Lower leg skin (tissue), 4 donors: ENCODE results near the gene PTPRN2. TPM values are rescaled to one million over a fixed set of nuclear protein-coding genes. Genes with fewer than 3 reads are reported as not detected.
A peak's percentile ranks its signal among the peaks of the same experiment; 100 is the strongest.

Experiments used
- DNase-seq, 2 donors: peaks; one replicate each; pipeline ENCODE4 v3.0.0-alpha.2; 2019; ENCODE audit warnings: low spot score in 2 of 2
- H3K4me3 ChIP-seq: fragments of 200-600 bp; sonication (generic); 2 replicates; pipeline ENCODE4 v1.5.1; 2017; ENCODE audit warnings: mild to moderate bottlenecking, low read depth; ENCODE audit not compliant: poor library complexity, severe bottlenecking
- POLR2A ChIP-seq, 2 donors: fragments of 450-650 bp; IDR thresholded peaks; one replicate each; pipeline ENCODE4 v1.6.1; 2016 to 2017; ENCODE audit warnings: antibody characterized with exemption in 2 of 2, mild to moderate bottlenecking in 1 of 2, moderate library complexity in 1 of 2
- WGBS, 2 donors: methylation state at CpG; one replicate each; pipeline ENCODE4 v1.1.5; 2018; 5-methylcytosine and 5-hydroxymethylcytosine counted together
- intact Hi-C: fragments of 100-400 bp; cut with DNase I; formaldehyde crosslinking; loops from one replicate; pipeline ENCODE4 v1.15.0; 2023; ENCODE audit warnings: low total_unique reads
- total RNA-seq, 4 donors: library from RNA; depleted of rRNA; stranded (reverse); fragments of >200 nt; gene quantifications; one replicate each; pipeline ENCODE4 v1.1.0, GENCODE V29; 2016
- TF ChIP-seq, protein P1 (sequence below), 3 donors: fragments of 450-650 bp; IDR thresholded peaks; one replicate each; pipeline ENCODE4 v1.5.1; 2016; ENCODE audit warnings: antibody characterized with exemption in 3 of 3, mild to moderate bottlenecking in 3 of 3, moderate library complexity in 2 of 3

PTPRN2 gene
- total RNA-seq, 4 donors from 2014 or later = 0.11 to 1.6 (median 0.92) TPM

DNA sequence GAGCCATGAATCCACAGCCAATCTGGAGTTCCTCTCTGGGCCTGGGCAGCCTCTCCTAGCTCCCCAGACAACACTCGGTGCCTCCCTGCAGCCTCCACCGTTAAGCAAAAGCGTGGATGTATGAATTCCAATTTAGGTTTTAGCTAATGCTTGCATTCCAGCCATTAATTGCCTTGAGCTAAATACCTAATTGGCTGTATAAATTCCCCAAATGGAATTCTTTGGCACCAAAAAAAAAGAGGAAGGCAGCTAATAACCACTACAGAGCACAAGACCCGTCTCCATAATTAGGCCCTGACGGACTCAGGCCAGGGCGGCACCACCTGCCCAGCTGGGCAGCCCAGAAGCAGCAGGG, 140.5 kb downstream of the PTPRN2 start:
- WGBS, 2 donors = 54 to 68% methylated on average over 6 of the region's 6 CpGs
- intact Hi-C loops = no loop called here
- DNase-seq = no peak
- H3K4me3 ChIP-seq = no peak overlapping the region
- no peak for TF ChIP-seq POLR2A (IDR thresholded peaks at IDR 0.05)
- TF ChIP-seq, protein P1, sequence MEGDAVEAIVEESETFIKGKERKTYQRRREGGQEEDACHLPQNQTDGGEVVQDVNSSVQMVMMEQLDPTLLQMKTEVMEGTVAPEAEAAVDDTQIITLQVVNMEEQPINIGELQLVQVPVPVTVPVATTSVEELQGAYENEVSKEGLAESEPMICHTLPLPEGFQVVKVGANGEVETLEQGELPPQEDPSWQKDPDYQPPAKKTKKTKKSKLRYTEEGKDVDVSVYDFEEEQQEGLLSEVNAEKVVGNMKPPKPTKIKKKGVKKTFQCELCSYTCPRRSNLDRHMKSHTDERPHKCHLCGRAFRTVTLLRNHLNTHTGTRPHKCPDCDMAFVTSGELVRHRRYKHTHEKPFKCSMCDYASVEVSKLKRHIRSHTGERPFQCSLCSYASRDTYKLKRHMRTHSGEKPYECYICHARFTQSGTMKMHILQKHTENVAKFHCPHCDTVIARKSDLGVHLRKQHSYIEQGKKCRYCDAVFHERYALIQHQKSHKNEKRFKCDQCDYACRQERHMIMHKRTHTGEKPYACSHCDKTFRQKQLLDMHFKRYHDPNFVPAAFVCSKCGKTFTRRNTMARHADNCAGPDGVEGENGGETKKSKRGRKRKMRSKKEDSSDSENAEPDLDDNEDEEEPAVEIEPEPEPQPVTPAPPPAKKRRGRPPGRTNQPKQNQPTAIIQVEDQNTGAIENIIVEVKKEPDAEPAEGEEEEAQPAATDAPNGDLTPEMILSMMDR (IDR thresholded peaks at IDR 0.05) = no peak

DNA sequence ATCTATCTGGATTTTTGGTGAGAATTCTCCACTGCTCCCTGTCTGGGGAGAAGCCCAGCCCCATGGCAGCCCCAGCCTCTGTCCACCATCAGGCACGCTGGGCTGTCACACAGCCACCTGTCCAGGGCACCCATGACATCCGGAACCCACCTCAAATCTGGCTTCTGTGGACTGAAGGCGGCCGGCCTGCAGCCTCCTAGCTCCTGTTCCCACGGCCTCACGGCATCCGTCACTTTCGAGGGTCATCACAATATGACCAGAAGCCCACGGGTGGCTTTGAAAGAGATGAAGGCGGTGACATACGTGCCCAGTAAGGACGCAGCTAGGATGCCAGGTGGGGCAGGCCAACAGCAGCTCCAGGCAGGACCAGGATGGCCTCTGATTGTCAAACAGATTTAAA, 140.9 kb downstream of the PTPRN2 start:
- TF ChIP-seq, protein P1 (IDR thresholded peaks at IDR 0.05) = no peak
- no peak for TF ChIP-seq POLR2A (IDR thresholded peaks at IDR 0.05)
- no peak overlapping the region for H3K4me3 ChIP-seq
- peak in 1 of 2 donors; percentile 76 for DNase-seq
- intact Hi-C loops = no loop called here
- 89 to 91% methylated on average over 12 of the region's 12 CpGs for WGBS, 2 donors

DNA sequence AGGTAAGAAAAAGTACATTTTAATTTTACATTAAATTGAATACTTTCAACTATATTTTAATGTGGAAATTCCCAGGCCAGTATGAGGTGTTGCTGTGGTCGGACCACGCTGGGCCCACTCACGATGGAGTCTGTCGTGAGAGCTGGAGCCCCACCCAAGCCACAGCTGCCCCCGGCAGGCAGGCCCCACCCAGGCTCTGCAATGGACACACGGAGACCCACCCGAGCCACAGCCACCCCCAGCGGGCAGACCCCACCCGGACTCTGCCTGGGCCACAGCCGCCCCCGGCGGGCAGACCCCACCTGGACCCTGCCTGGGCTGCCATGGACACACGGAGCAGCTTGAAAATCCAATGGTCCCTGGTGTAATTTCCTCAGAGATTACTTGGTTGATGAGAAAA, 141.3 kb downstream of the PTPRN2 start:
- WGBS, 2 donors = 78 to 80% methylated on average over 13 of the region's 13 CpGs
- intact Hi-C loops = no loop called here
- no peak overlapping the region for H3K4me3 ChIP-seq
- TF ChIP-seq, protein P1 (IDR thresholded peaks at IDR 0.05) = no peak
- TF ChIP-seq POLR2A (IDR thresholded peaks at IDR 0.05) = no peak
- DNase-seq = peak in 1 of 2 donors; percentile 63

DNA sequence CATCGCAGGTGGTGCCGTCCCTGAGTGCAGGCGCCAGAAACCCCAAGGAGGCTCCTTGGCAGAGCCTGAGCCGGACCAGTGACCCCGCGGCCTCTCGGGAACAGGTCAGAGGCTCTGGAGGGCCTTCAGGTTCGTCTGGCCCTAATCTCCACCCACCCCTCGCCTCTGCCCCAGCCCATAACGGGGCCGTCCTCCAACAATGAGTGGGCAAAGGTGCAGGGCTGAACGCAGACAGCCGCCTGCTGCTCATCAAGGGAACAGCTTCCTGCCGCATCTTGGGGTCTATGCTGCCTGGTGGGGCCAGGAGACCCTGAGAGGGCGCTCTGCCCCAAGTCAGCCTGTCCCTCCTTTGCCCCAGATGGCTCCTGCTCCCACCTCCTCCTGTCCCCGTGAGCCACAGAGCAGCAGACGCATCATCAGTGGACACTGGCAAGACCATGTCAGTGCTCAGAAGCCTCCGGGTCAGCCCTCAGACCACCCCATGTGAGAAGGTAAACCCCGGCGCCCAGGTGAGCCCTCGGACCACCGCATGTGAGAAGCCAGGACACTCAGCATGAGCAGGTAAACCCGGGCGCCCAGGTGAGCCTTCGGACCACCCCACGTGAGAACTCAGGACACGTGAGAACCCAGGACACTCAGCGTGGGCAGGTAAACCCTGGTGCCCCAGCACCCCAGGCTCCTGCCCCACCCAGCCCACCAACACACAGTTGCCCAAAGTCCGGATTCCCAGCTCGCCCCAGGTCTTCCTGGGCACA, 142.0 kb downstream of the PTPRN2 start:
- intact Hi-C loops = no loop called here
- WGBS, 2 donors = 76 to 83% methylated on average over 21 to 29 of the region's 30 CpGs
- H3K4me3 ChIP-seq = no peak overlapping the region
- TF ChIP-seq, protein P1 (IDR thresholded peaks at IDR 0.05) = no peak
- DNase-seq = peak in 1 of 2 donors; percentile 59

DNA sequence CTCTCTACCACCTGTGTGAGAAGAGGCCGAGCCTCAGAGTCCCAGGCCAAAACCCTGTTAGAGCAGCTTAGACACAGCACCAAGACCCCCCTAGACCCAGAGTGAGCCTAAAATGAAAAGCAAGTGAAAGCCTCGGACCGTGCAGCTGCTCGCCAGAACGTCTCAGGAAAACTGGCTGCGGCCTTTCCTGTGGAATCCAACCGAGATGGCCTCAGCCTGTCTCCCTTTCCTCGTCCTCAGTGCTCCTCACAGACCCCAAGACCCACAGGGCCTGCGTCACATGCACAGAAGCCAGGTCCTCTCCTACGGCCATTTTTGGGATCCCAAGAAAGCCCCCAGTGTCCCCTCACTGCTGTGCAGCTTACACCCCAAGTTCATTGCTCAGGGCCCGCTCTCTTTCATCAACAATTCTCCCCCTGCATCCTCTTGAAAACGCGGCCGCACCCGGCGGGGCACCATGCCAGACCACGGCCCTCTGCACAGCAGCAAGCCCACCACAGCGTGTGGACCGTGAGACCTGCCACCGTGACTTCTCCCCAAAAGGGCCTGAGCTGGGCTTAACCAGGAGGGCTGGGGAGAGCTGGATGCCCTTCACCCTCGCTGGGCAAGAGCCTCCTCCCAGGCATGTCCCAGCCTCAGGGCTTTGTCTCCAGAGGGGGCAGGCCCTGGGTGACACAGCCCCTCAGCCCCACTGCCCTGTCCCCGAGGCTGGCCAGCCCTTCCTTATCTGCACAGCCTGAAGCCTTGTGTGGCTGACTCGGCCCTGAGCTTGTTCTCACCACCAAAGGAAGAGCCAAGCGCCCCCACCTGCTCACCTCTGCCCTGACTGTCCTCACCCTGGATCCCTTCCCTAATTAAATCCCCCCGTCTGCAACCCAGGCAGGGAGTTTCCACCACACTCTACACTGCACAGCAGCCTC, 142.9 kb downstream of the PTPRN2 start:
- TF ChIP-seq, protein P1 (IDR thresholded peaks at IDR 0.05) = no peak
- no peak for TF ChIP-seq POLR2A (IDR thresholded peaks at IDR 0.05)
- WGBS, 2 donors = 72 to 75% methylated on average over 24 to 25 of the region's 25 CpGs
- peak in 1 of 2 donors; percentile 76 for DNase-seq

More for the DNA sequence above, 142.9 kb downstream of the PTPRN2 start:
- H3K4me3 ChIP-seq = no peak overlapping the region
- intact Hi-C loops = no loop called here
